Measurements from ENCODE around the gene LPGAT1. TPM values are rescaled to one million over a fixed set of nuclear protein-coding genes. Genes with fewer than 3 reads are reported as not detected.

The LPGAT1 gene
- total and polyA plus RNA-seq, 2 of the 13 experiments (the other 11 are each of a cell fraction or from before 2014, with no cell fraction given) = 12.1 to 48.3 TPM

GRCh38 chr1:211730347-211730746, 100.2 kb downstream of the LPGAT1 start (continued):
- no peak for TF ChIP-seq PAXIP1 (CRISPR knock-in tag; conservative IDR thresholded peaks at IDR 0.05)
- no peak for TF ChIP-seq ZNF510 (CRISPR knock-in tag; IDR thresholded peaks at IDR 0.05; ENCODE audit: low read depth)
- no peak for TF ChIP-seq DPF2 (CRISPR knock-in tag; IDR thresholded peaks at IDR 0.05; ENCODE audit: borderline replicate concordance, low read depth)
- TF ChIP-seq, protein P1, sequence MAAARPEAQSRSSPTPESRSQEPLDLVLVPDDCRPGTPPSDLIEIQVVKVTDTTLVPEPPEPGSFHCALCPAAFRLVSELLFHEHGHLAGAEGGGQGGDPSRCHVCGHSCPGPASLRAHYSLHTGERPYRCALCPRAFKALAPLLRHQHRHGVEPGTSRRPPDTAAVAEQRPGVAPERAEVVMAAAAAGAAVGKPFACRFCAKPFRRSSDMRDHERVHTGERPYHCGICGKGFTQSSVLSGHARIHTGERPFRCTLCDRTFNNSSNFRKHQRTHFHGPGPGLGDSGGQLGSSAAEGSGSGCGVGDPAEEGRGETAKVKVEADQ (CRISPR knock-in tag; IDR thresholded peaks at IDR 0.05; ENCODE audit: borderline replicate concordance) = no peak
- no peak for TF ChIP-seq FOXO1 (CRISPR knock-in tag; IDR thresholded peaks at IDR 0.05)
- no peak for TF ChIP-seq HNRNPLL (IDR thresholded peaks at IDR 0.05; ENCODE audit: low read depth, low read length, poor library complexity, severe bottlenecking)
- no peak for TF ChIP-seq RAD21 (CRISPR knock-in tag; IDR thresholded peaks at IDR 0.05)
- no peak for TF ChIP-seq HMGXB3 (CRISPR knock-in tag; IDR thresholded peaks at IDR 0.05; ENCODE audit: borderline replicate concordance)
- TF ChIP-seq NKX3-1 (CRISPR knock-in tag; IDR thresholded peaks at IDR 0.05) = no peak
- TF ChIP-seq MIER2 (CRISPR knock-in tag; IDR thresholded peaks at IDR 0.05) = no peak

Data from HepG2 (cell line).